ENCODE results near the gene PATL2.

PATL2 gene

GRCh38 chr15:44661576-44661975, 49.5 kb downstream of the PATL2 start:
- Histone ChIP-seq H3K79me2 (ENCODE audit: insufficient read depth, low read length) (peaks cover 35% of the 10 kb centered on the region), H3K4me3 (ENCODE audit: low read depth in 1 of 2, low read length in 2 of 2) (no peak overlapping the region), H2AFZ (ENCODE audit: low read depth, low read length) (no peak overlapping the region), H3K9ac (ENCODE audit: low read depth, low read length) (no peak overlapping the region), H4K20me1 (ENCODE audit: insufficient read depth, low read length) (no peaks in the 10 kb centered on the region), H3K9me3 (ENCODE audit: insufficient read depth, low read length, severe bottlenecking) (no peaks in the 10 kb centered on the region), H3K36me3 (ENCODE audit: insufficient read depth, low read length) (peaks cover 26% of the 10 kb centered on the region), H3K4me1 (ENCODE audit: insufficient read depth, low read length) (peaks cover 38% of the 10 kb centered on the region), H3K27me3 (ENCODE audit: insufficient read depth, low read length, poor library complexity) (no peaks in the 10 kb centered on the region), H3K4me2 (ENCODE audit: insufficient read depth, low read length) (peak overlapping the region; percentile 73), H3K27ac (ENCODE audit: low read length) (no peak overlapping the region)
- ATAC-seq (ENCODE audit: insufficient read depth, low read depth) (no peak), DNase-seq (no peak)
- TF ChIP-seq EZH2 (IDR thresholded peaks at IDR 0.05; ENCODE audit: borderline replicate concordance, low read depth, low read length, severe bottlenecking) (no peak), CTCF (IDR thresholded peaks at IDR 0.05; ENCODE audit: borderline replicate concordance, extremely low read depth, low read length, poor library complexity, severe bottlenecking) (no peak)

GRCh38 chr15:44659056-44659455, 52.1 kb downstream of the PATL2 start:
- Histone ChIP-seq H3K36me3 (ENCODE audit: insufficient read depth, low read length) (peaks cover 43% of the 10 kb centered on the region), H4K20me1 (ENCODE audit: insufficient read depth, low read length) (no peaks in the 10 kb centered on the region), H3K27me3 (ENCODE audit: insufficient read depth, low read length, poor library complexity) (no peaks in the 10 kb centered on the region), H3K79me2 (ENCODE audit: insufficient read depth, low read length) (peaks cover 31% of the 10 kb centered on the region), H3K4me3 (ENCODE audit: low read depth in 1 of 2, low read length in 2 of 2) (no peak overlapping the region), H3K4me2 (ENCODE audit: insufficient read depth, low read length) (no peak overlapping the region), H2AFZ (ENCODE audit: low read depth, low read length) (no peak overlapping the region), H3K4me1 (ENCODE audit: insufficient read depth, low read length) (peaks cover 28% of the 10 kb centered on the region), H3K9me3 (ENCODE audit: insufficient read depth, low read length, severe bottlenecking) (no peaks in the 10 kb centered on the region), H3K27ac (ENCODE audit: low read length) (no peak overlapping the region), H3K9ac (ENCODE audit: low read depth, low read length) (no peak overlapping the region)
- TF ChIP-seq CTCF (IDR thresholded peaks at IDR 0.05; ENCODE audit: borderline replicate concordance, extremely low read depth, low read length, poor library complexity, severe bottlenecking) = no peak
- TF ChIP-seq EZH2 (IDR thresholded peaks at IDR 0.05; ENCODE audit: borderline replicate concordance, low read depth, low read length, severe bottlenecking) = no peak
- ATAC-seq (ENCODE audit: insufficient read depth, low read depth) = no peak
- no peak for DNase-seq

- TF ChIP-seq CTCF (IDR thresholded peaks at IDR 0.05; ENCODE audit: borderline replicate concordance, extremely low read depth, low read length, poor library complexity, severe bottlenecking) (no peak), EZH2 (IDR thresholded peaks at IDR 0.05; ENCODE audit: borderline replicate concordance, low read depth, low read length, severe bottlenecking) (no peak)
Observed at GRCh38 chr15:44657378-44657777, 53.7 kb downstream of the PATL2 start.

GRCh38 chr15:44656913-44657312, 54.2 kb downstream of the PATL2 start:
- H3K36me3 ChIP-seq (ENCODE audit: insufficient read depth, low read length) = peaks cover 56% of the 10 kb centered on the region; the same call in 1 of the 2 replicates
- no peak overlapping the region for H2AFZ ChIP-seq (ENCODE audit: low read depth, low read length)
- no peak for ATAC-seq (ENCODE audit: insufficient read depth, low read depth)
- H4K20me1 ChIP-seq (ENCODE audit: insufficient read depth, low read length) = no peaks in the 10 kb centered on the region
- no peak overlapping the region for H3K27ac ChIP-seq (ENCODE audit: low read length)
- H3K4me2 ChIP-seq (ENCODE audit: insufficient read depth, low read length) = no peak overlapping the region
- no peak overlapping the region for H3K9ac ChIP-seq (ENCODE audit: low read depth, low read length)
- peaks cover 11% of the 10 kb centered on the region for H3K79me2 ChIP-seq (ENCODE audit: insufficient read depth, low read length)
- no peaks in the 10 kb centered on the region for H3K27me3 ChIP-seq (ENCODE audit: insufficient read depth, low read length, poor library complexity)
- H3K4me3 ChIP-seq (ENCODE audit: low read depth in 1 of 2, low read length in 2 of 2) = no peak overlapping the region
- H3K4me1 ChIP-seq (ENCODE audit: insufficient read depth, low read length) = peaks cover 13% of the 10 kb centered on the region
- no peak for TF ChIP-seq CTCF (IDR thresholded peaks at IDR 0.05; ENCODE audit: borderline replicate concordance, extremely low read depth, low read length, poor library complexity, severe bottlenecking)
- TF ChIP-seq EZH2 (IDR thresholded peaks at IDR 0.05; ENCODE audit: borderline replicate concordance, low read depth, low read length, severe bottlenecking) = no peak
- no peaks in the 10 kb centered on the region for H3K9me3 ChIP-seq (ENCODE audit: insufficient read depth, low read length, severe bottlenecking)
- DNase-seq = no peak

More at GRCh38 chr15:44657378-44657777, 53.7 kb downstream of the PATL2 start:
- H2AFZ ChIP-seq (ENCODE audit: low read depth, low read length) = no peak overlapping the region
- H3K9me3 ChIP-seq (ENCODE audit: insufficient read depth, low read length, severe bottlenecking) = no peaks in the 10 kb centered on the region
- DNase-seq (no peak), ATAC-seq (ENCODE audit: insufficient read depth, low read depth) (no peak)
- no peak overlapping the region for H3K9ac ChIP-seq (ENCODE audit: low read depth, low read length)
- no peaks in the 10 kb centered on the region for H3K27me3 ChIP-seq (ENCODE audit: insufficient read depth, low read length, poor library complexity)
- peaks cover 18% of the 10 kb centered on the region for H3K4me1 ChIP-seq (ENCODE audit: insufficient read depth, low read length)
- peaks cover 16% of the 10 kb centered on the region for H3K79me2 ChIP-seq (ENCODE audit: insufficient read depth, low read length)
- H3K4me3 ChIP-seq (ENCODE audit: low read depth in 1 of 2, low read length in 2 of 2) = no peak overlapping the region
- no peak overlapping the region for H3K27ac ChIP-seq (ENCODE audit: low read length)
- no peaks in the 10 kb centered on the region for H4K20me1 ChIP-seq (ENCODE audit: insufficient read depth, low read length)
- H3K36me3 ChIP-seq (ENCODE audit: insufficient read depth, low read length) = peaks cover 52% of the 10 kb centered on the region; the same call in 1 of the 2 replicates
- no peak overlapping the region for H3K4me2 ChIP-seq (ENCODE audit: insufficient read depth, low read length)
